ENCODE data around the gene CCDC97. TPM values are rescaled to one million over a fixed set of nuclear protein-coding genes. Genes with fewer than 3 reads are reported as not detected.
A peak's percentile ranks its signal among the peaks of the same experiment; 100 is the strongest.
"Not testable (repeated sequence)": the region's sequence is repeated elsewhere in the genome, so short reads cannot be mapped to it uniquely, and the experiment has no call there.

Gene CCDC97
- total and polyA plus RNA-seq, 4 donors, result 8.8 to 37.6 (median 26.6) TPM

DNA sequence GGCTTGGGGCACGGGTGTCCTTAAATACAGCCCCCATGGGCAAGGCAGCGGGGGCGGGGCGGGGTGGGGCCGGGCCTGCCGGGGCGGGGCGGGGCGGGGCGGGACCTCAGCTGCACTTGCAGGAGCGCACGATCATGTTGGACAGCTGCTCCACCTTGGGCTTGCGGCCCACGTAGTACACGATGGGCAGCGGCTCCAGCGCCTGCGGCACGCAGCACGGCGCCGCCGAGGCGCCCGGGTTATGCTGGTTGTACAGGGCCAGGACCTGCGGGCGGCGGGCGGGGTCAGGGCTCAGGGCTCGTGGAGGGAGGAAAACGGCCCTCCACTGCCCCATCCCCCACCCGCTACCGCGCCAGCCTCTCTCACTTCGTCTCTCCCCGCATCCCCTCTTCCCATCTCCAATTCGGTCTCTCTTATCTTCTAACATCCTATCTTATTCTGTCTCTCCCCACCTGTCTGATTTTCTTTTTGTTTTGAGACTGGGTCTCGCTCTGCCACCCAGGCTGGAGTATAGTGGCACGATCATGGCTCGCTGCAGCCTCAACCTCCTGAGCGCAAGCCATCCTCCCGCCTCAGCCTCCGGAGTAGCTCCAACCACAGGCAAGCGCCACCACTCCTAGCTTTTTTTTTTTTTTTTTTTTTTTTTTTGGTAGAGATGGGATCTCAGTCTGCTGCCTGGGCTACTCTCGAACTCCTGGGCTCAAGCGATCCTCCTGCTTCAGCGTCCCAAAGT lies 21.1 kb downstream of the CCDC97 start:
- H3K4me1 ChIP-seq (ENCODE audit: control insufficient read depth, insufficient read depth, low read length), result peaks cover 39% of the 10 kb centered on the region
- WGBS (ENCODE audit: insufficient coverage), result 19% methylated on average over 37 of the region's 47 CpGs
- H3K27ac ChIP-seq (ENCODE audit: low read depth, low read length), result no peak overlapping the region
- H3K4me3 ChIP-seq (ENCODE audit: low read depth, low read length), result no peak overlapping the region
- H3K27me3 ChIP-seq (ENCODE audit: control insufficient read depth, insufficient read depth, low read length), result peaks cover 5% of the 10 kb centered on the region
- DNase-seq (ENCODE audit: low read depth in 4 of 6, low spot score in 6 of 6), result peak in 1 of 6 donors; percentile 21
- H3K36me3 ChIP-seq (ENCODE audit: control insufficient read depth, insufficient read depth, low read length), result peaks cover 9% of the 10 kb centered on the region
- H3K9me3 ChIP-seq (ENCODE audit: control insufficient read depth, insufficient read depth, low read length), result no peaks in the 10 kb centered on the region

DNA sequence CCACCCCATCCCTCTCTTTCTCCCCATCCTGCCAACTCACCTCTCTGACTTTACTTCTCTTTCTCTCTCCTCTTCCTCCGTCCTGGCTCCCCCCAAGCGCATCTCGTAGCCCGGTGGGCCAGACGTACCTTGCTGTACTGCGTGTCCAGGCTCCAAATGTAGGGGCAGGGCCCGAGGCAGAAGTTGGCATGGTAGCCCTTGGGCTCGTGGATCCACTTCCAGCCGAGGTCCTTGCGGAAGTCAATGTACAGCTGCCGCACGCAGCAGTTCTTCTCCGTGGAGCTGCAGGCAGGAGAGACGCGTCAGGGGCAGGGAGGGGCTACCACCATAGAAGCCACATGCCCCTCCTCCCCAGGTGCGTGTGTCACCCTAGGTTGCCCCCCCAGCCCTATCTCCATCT lies 22.0 kb downstream of the CCDC97 start:
- peaks cover 4% of the 10 kb centered on the region for H3K27me3 ChIP-seq (ENCODE audit: control insufficient read depth, insufficient read depth, low read length)
- DNase-seq (ENCODE audit: low read depth in 4 of 6, low spot score in 6 of 6), result no peak
- no peak overlapping the region for H3K4me3 ChIP-seq (ENCODE audit: low read depth, low read length)
- H3K9me3 ChIP-seq (ENCODE audit: control insufficient read depth, insufficient read depth, low read length), result no peaks in the 10 kb centered on the region
- WGBS (ENCODE audit: insufficient coverage), result 72% methylated on average over 15 of the region's 16 CpGs
- peaks cover 9% of the 10 kb centered on the region for H3K36me3 ChIP-seq (ENCODE audit: control insufficient read depth, insufficient read depth, low read length)
- no peak overlapping the region for H3K27ac ChIP-seq (ENCODE audit: low read depth, low read length)
- peaks cover 30% of the 10 kb centered on the region for H3K4me1 ChIP-seq (ENCODE audit: control insufficient read depth, insufficient read depth, low read length)

DNA sequence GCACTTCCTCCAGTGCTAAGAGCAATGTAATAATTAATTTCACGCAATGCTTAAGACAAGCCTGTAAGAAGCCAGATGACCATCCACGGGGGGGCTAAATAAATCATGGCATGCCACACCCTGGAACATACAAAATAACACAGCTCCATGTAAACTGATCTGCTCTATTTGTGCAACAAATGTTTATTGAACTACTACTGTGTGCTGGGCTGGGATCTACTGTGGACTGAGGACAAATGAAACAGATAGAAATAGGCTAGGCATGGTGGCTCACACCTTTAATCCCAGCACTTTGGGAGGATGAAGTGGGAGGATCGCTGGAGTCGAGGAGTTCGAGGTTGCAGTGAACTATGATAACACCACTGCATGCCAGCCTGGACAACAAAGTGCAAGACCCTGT lies 22.5 kb downstream of the CCDC97 start:
- 86% methylated on average over 5 of the region's 5 CpGs for WGBS (ENCODE audit: insufficient coverage)

GRCh38 chr19:41334793-41335192 lies 24.8 kb downstream of the CCDC97 start:
- Histone ChIP-seq H3K4me1 (ENCODE audit: control insufficient read depth, insufficient read depth, low read length) (peaks cover 12% of the 10 kb centered on the region), H3K9me3 (ENCODE audit: control insufficient read depth, insufficient read depth, low read length) (no peaks in the 10 kb centered on the region), H3K27me3 (ENCODE audit: control insufficient read depth, insufficient read depth, low read length) (no peaks in the 10 kb centered on the region), H3K36me3 (ENCODE audit: control insufficient read depth, insufficient read depth, low read length) (peaks cover 5% of the 10 kb centered on the region), H3K4me3 (ENCODE audit: low read depth, low read length) (no peak overlapping the region), H3K27ac (ENCODE audit: low read depth, low read length) (no peak overlapping the region)
- WGBS (ENCODE audit: insufficient coverage), result 100% methylated on average over 1 of the region's 5 CpGs
- DNase-seq (ENCODE audit: low read depth in 4 of 6, low spot score in 6 of 6), result no peak

More for the DNA sequence above, 22.5 kb downstream of the CCDC97 start:
- Histone ChIP-seq H3K36me3 (ENCODE audit: control insufficient read depth, insufficient read depth, low read length) (peaks cover 5% of the 10 kb centered on the region), H3K4me3 (ENCODE audit: low read depth, low read length) (no peak overlapping the region), H3K4me1 (ENCODE audit: control insufficient read depth, insufficient read depth, low read length) (peaks cover 26% of the 10 kb centered on the region), H3K9me3 (ENCODE audit: control insufficient read depth, insufficient read depth, low read length) (no peaks in the 10 kb centered on the region), H3K27me3 (ENCODE audit: control insufficient read depth, insufficient read depth, low read length) (no peaks in the 10 kb centered on the region), H3K27ac (ENCODE audit: low read depth, low read length) (no peak overlapping the region)
- DNase-seq (ENCODE audit: low read depth in 4 of 6, low spot score in 6 of 6), result no peak

DNA sequence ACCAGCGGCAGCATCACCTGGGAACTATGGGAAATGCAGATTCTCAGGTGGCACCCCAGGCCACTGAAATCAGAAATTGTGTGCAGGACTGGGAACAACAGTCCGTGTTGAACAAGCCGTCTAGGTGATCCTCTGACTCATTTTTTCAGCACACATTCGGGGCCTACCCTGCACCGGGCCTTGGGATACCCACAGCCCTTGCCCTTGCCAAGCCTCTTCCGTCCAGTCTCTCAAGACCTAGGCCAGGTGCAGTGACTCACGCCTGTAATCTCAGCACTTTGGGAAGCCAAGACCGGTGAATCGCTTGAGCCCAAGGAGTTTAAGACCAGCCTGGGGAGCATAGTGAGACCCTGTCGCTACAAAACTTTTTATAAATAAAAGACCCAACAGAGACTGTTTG lies 25.5 kb downstream of the CCDC97 start:
- Histone ChIP-seq H3K27ac (ENCODE audit: low read depth, low read length) (no peak overlapping the region), H3K9me3 (ENCODE audit: control insufficient read depth, insufficient read depth, low read length) (no peaks in the 10 kb centered on the region), H3K4me1 (ENCODE audit: control insufficient read depth, insufficient read depth, low read length) (peaks cover 8% of the 10 kb centered on the region), H3K27me3 (ENCODE audit: control insufficient read depth, insufficient read depth, low read length) (no peaks in the 10 kb centered on the region), H3K36me3 (ENCODE audit: control insufficient read depth, insufficient read depth, low read length) (peaks cover 9% of the 10 kb centered on the region), H3K4me3 (ENCODE audit: low read depth, low read length) (no peak overlapping the region)
- no peak for DNase-seq (ENCODE audit: low read depth in 4 of 6, low spot score in 6 of 6)
- 92% methylated on average over 9 of the region's 10 CpGs for WGBS (ENCODE audit: insufficient coverage)

- no peaks in the 10 kb centered on the region for H3K27me3 ChIP-seq (ENCODE audit: control insufficient read depth, insufficient read depth, low read length)
- WGBS (ENCODE audit: insufficient coverage), result 100% methylated on average over 5 of the region's 5 CpGs
- H3K4me1 ChIP-seq (ENCODE audit: control insufficient read depth, insufficient read depth, low read length), result no peaks in the 10 kb centered on the region
- peaks cover 20% of the 10 kb centered on the region for H3K36me3 ChIP-seq (ENCODE audit: control insufficient read depth, insufficient read depth, low read length)
- DNase-seq (ENCODE audit: low read depth in 4 of 6, low spot score in 6 of 6), result no peak
- H3K27ac ChIP-seq (ENCODE audit: low read depth, low read length), result no peak overlapping the region
- no peaks in the 10 kb centered on the region for H3K9me3 ChIP-seq (ENCODE audit: control insufficient read depth, insufficient read depth, low read length)
- H3K4me3 ChIP-seq (ENCODE audit: low read depth, low read length), result no peak overlapping the region
Measured at GRCh38 chr19:41339936-41340335, 30.0 kb downstream of the CCDC97 start.

GRCh38 chr19:41341669-41342490 lies 31.9 kb downstream of the CCDC97 start:
- 91% methylated on average over 13 of the region's 20 CpGs for whole genome bisulfite sequencing (ENCODE audit: insufficient coverage)
- peaks cover 22% of the 10 kb centered on the region for H3K36me3 ChIP-seq (ENCODE audit: control insufficient read depth, insufficient read depth, low read length)
- no peaks in the 10 kb centered on the region for H3K4me1 ChIP-seq (ENCODE audit: control insufficient read depth, insufficient read depth, low read length)
- H3K27ac ChIP-seq (ENCODE audit: low read depth, low read length), result no peak overlapping the region
- DNase-seq (ENCODE audit: low read depth in 4 of 6, low spot score in 6 of 6), result no peak
- H3K9me3 ChIP-seq (ENCODE audit: control insufficient read depth, insufficient read depth, low read length), result no peaks in the 10 kb centered on the region
- H3K4me3 ChIP-seq (ENCODE audit: low read depth, low read length), result no peak overlapping the region
- no peaks in the 10 kb centered on the region for H3K27me3 ChIP-seq (ENCODE audit: control insufficient read depth, insufficient read depth, low read length)

GRCh38 chr19:41344162-41344561 lies 34.2 kb downstream of the CCDC97 start:
- Histone ChIP-seq H3K4me1 (ENCODE audit: control insufficient read depth, insufficient read depth, low read length) (no peaks in the 10 kb centered on the region), H3K27ac (ENCODE audit: low read depth, low read length) (no peak overlapping the region), H3K4me3 (ENCODE audit: low read depth, low read length) (no peak overlapping the region), H3K9me3 (ENCODE audit: control insufficient read depth, insufficient read depth, low read length) (no peaks in the 10 kb centered on the region), H3K36me3 (ENCODE audit: control insufficient read depth, insufficient read depth, low read length) (peaks cover 24% of the 10 kb centered on the region), H3K27me3 (ENCODE audit: control insufficient read depth, insufficient read depth, low read length) (no peaks in the 10 kb centered on the region)
- 100% methylated on average over 2 of the region's 2 CpGs for WGBS (ENCODE audit: insufficient coverage)
- no peak for DNase-seq (ENCODE audit: low read depth in 4 of 6, low spot score in 6 of 6)

- not testable (repeated sequence) for DNase-seq (ENCODE audit: low read depth in 4 of 6, low spot score in 6 of 6); H3K4me3 ChIP-seq (ENCODE audit: low read depth, low read length); H3K27ac ChIP-seq (ENCODE audit: low read depth, low read length); H3K9me3 ChIP-seq (ENCODE audit: control insufficient read depth, insufficient read depth, low read length)
- no CpG with 5 or more reads among the region's 9 CpGs for WGBS (ENCODE audit: insufficient coverage)
- Histone ChIP-seq H3K4me1 (ENCODE audit: control insufficient read depth, insufficient read depth, low read length) (peaks cover 14% of the 10 kb centered on the region), H3K27me3 (ENCODE audit: control insufficient read depth, insufficient read depth, low read length) (peaks cover 15% of the 10 kb centered on the region), H3K36me3 (ENCODE audit: control insufficient read depth, insufficient read depth, low read length) (peaks cover 16% of the 10 kb centered on the region)
Measured at GRCh38 chr19:41346916-41347315, 36.9 kb downstream of the CCDC97 start.

Measured in spinal cord (tissue), 10 donors.